GM10266 (cell line): ENCODE data around the gene IQCE.

Source experiments
- DNase-seq: peaks from one replicate; pipeline ENCODE4 v3.0.0; 2012; ENCODE audit errors: extremely low spot score
- CTCF ChIP-seq: IDR thresholded peaks from 2 replicates; pipeline ENCODE4 v1.5.1; 2012; ENCODE audit warnings: mild to moderate bottlenecking, low read depth; ENCODE audit not compliant: control insufficient read depth, insufficient read depth; ENCODE audit errors: missing control alignments

Gene IQCE

GRCh38 chr7:2513702-2514101 lies 45.1 kb upstream of the IQCE start:
- no peak for TF ChIP-seq CTCF
- DNase-seq, result no peak

DNA sequence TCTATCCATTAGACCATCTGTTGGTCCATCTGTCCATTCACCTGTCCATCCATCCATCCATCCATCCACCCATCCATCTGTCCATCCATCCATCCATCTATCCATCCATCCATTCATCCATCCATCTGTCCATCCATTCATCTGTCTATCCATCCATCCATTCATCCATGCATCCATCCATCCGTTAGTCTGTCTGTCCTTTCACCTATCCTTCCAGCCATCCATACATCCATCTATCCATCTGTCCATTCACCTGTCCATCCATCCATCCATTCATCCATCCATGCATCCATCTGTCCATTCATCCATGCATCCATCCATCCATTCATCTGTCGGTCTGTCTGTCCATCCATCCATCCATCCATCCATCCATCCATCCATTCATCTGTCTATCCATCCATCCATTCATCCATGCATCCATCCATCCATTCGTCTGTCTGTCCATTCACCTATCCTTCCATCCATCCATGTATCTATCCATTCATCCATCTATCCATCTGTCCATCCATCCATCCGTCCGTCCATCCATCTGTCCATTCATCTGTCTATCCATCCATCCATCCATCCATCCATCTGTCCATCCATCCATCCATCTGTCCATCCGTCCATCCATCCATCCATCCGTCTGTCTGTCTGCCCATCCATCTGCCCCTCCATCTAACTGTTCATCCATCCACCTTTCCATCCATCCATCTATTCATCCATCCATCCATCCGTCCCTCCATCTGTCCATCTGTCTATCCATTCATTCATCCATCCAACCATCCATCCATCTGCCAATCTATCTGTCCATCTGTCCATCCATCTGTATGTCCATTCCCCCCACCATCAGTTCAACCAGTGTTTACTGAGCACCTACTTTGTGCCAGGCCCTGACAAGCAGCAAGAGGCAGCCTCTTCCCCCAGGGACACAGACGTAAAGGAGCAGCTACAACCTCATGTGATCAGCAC lies 44.0 kb upstream of the IQCE start:
- no peak for DNase-seq
- no peak for TF ChIP-seq CTCF

DNA sequence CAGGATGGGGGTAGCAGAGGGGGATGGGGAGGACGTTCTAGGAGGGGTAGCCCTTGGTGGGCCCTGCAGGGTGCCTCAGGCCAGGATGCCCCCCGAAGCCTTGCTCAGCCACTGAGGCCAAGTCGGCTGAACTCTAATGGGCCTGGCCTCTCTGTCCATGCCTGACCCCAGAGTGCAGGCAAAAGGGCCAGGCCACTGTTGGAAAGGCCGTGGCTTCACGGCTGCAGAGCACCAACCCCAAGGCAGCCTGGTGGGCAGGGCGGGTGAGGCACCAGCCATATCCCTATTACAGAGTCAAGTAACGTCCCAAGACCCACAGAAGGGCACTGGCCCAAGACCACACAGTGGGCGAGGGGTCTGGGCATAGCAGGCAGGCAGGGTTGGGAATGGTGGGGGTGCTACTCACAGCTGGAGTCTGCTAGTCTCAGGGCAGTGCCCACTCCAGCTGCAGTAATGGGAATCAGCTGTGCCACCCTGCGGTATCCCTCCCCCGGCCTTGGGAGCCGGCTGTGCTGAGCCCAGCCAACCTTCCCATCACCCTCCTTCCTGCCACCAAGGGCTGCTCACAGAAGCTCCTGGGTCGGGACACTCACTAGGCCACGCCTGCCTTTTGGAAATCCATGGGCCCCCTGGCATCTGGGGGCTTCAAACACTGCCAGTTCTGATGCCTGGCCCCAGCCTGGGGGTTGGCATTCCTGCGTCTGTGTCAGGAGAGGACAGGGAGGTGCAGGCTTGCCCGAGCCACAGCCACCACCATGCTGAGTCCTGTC lies 43.2 kb upstream of the IQCE start:
- TF ChIP-seq CTCF, result no peak
- no peak for DNase-seq

DNA sequence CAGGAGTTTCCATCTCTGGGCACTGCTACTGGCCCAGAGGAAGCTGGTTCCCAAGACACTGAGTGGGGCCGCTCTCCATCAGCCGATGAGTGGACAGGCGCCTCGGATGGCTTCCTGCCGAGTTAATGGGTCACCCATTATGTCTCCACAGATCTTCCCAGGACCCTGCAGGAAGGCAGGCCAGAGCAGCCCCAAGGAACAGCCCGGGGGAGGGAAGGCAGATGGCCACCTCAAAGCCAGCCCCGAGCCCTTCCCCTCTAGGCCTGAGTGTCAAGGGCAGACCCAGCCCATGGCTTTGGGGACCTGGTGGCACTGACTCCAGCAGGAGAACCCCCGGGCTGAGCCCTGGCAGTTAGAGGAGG lies 42.6 kb upstream of the IQCE start:
- DNase-seq, result no peak
- TF ChIP-seq CTCF, result no peak

- no peak for TF ChIP-seq CTCF
- no peak for DNase-seq
Observed at GRCh38 chr7:2517026-2517425, 41.8 kb upstream of the IQCE start.

DNA sequence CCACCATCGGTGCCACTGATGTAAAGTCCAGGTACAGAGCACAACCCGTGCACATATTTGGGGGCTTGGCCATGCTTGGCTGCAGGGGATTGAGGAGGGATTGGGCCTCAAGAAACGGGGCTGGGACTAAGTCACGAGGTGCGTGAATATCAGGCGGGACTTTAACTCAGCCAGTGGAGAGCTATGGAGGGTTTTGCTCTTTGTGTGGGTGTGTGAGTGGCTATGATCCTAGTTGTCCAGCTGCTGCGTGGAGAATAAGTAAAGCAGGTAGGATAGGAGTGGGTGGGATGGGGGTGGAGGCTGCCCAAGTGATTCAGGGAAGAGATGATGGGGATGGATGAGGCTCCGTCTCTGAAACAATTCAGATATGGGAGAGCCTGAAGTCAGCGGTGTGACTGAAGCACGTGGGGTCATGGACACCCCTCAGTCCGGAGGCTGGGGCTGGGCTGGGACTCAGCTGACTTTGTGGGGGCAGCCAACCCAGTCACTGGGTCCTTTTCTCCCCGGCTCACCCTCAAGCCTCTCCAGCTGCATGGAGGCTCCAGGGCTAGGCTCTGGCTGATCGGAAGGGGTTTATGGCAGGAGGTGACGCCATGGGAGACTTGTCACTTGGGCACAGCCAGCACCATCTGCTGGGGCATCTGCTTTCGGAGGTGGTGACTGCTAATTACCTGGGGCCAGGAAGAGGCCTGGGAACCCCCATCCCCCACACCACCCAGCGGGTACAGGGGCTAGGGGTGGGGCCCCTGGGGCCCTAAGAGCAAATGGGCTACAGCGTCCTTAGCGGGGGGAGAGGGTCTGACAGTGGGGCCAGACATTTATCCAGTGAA lies 40.9 kb upstream of the IQCE start:
- no peak for DNase-seq
- no peak for TF ChIP-seq CTCF
